Hematopoietic multipotent progenitor cell treated with erythropoietin and hydrocortisone succinate and interleukin-3 and kit ligand, for 8 days (in vitro differentiated cells): Measurements from ENCODE around the gene TTC3.
"Not testable (repeated sequence)": the region's sequence is repeated elsewhere in the genome, so short reads cannot be mapped to it uniquely, and the experiment has no call there.

ENCODE experiments used
- DNase-seq: peaks from one replicate; pipeline ENCODE4 v3.0.0-alpha.2; 2015

Gene TTC3, protein sequence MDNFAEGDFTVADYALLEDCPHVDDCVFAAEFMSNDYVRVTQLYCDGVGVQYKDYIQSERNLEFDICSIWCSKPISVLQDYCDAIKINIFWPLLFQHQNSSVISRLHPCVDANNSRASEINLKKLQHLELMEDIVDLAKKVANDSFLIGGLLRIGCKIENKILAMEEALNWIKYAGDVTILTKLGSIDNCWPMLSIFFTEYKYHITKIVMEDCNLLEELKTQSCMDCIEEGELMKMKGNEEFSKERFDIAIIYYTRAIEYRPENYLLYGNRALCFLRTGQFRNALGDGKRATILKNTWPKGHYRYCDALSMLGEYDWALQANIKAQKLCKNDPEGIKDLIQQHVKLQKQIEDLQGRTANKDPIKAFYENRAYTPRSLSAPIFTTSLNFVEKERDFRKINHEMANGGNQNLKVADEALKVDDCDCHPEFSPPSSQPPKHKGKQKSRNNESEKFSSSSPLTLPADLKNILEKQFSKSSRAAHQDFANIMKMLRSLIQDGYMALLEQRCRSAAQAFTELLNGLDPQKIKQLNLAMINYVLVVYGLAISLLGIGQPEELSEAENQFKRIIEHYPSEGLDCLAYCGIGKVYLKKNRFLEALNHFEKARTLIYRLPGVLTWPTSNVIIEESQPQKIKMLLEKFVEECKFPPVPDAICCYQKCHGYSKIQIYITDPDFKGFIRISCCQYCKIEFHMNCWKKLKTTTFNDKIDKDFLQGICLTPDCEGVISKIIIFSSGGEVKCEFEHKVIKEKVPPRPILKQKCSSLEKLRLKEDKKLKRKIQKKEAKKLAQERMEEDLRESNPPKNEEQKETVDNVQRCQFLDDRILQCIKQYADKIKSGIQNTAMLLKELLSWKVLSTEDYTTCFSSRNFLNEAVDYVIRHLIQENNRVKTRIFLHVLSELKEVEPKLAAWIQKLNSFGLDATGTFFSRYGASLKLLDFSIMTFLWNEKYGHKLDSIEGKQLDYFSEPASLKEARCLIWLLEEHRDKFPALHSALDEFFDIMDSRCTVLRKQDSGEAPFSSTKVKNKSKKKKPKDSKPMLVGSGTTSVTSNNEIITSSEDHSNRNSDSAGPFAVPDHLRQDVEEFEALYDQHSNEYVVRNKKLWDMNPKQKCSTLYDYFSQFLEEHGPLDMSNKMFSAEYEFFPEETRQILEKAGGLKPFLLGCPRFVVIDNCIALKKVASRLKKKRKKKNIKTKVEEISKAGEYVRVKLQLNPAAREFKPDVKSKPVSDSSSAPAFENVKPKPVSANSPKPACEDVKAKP (N-terminal part only)

DNA sequence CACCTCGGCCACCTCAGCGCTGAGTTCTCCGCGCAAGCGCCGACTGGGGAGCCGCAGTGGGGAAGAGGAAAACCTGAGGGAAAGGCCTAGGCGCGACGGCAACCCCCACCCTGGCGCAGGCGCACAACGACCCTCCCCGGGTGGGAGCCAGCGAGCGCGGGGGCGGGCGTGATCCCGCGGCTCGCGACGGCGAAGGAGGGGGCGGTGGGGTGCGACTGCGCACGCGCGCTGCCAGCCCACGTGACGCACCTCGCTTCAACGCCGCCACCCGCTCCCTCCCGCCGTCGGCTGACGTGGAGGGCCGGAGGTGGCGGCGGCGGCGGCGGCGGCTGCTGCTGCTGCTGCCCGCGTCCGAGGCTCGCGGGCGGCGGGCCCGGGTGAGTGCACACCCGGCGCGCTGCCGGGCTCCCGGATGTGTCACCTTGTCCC, at the start of gene TTC3, which contains the start of gene PIGP:
Gene TTC3, plus strand, starts transcription at position 267 of the 429 bp plus-strand sequence. CDS start 14,004 bp downstream, outside the sequence.
Gene PIGP, minus strand, starts transcription at position 84 of the 429 bp plus-strand sequence. CDS start 556 bp downstream, outside the sequence.
- DNase-seq: peak; percentile 91

DNA sequence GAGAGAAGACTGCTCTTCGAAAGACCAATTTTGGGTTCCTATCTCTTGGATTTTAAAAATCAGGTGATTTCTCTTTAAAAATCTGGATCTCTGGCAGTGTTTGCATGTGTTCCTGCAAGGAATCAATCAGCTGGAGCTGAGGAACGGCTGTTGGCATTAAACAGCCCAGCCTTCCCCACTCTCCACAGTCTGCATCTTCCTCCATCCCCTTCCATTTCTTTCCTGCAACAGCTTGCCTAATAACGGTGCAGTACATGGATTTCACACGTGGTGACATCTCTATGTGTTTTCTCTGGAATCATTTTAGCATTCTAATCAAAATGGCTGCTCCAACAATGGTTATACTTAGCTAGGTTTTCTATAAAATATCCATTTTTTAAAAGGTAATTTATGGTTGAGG, 46.6 kb upstream of the TTC3 start:
- DNase-seq: no peak

- no peak for DNase-seq
Observed at GRCh38 chr21:37028570-37028969, 44.5 kb upstream of the TTC3 start.

DNA sequence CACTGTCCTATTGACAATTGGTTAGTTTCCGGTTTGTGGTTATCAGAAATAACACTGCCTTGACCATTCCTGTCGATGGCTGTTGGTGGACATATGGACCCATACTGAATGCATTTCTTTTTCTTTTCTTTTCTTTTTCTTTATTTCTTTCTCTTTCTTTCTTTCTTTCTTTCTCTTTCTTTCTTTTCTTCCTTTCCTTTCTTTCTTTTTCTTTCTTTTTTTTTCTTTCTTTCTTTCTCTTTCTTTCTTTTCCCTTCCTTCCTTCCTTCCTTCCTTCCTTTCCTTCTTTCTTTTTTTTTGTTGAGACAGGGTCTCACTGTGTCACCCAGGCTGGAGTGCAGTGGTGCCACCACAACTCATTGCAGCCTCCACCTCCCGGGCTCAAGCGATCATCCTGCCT, 42.2 kb upstream of the TTC3 start:
- DNase-seq: no peak

DNA sequence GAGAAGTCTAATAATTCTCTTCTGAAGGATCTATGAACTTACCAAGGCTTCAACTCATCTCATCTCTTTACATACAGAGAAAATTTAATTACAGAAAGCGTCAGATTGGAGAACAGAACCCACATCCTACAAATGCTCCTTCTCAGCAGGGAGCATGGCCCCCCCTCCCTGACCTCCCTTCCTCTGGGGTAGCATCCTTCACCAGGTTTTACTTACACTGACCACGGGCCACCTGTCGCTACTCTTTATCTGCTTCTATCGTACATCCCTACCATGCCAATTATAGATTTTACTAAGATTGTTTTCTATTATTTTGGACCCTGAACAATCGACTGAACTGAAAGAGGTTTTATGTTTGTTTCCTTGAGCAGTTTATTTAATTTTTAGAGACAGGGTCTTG, 40.8 kb upstream of the TTC3 start:
- no peak for DNase-seq

GRCh38 chr21:37032877-37033471, 40.1 kb upstream of the TTC3 start:
- DNase-seq: no peak

- not testable (repeated sequence) for DNase-seq
Observed at GRCh38 chr21:37034394-37034793, 38.7 kb upstream of the TTC3 start.

GRCh38 chr21:37036177-37036576, 36.9 kb upstream of the TTC3 start:
- DNase-seq: no peak

DNA sequence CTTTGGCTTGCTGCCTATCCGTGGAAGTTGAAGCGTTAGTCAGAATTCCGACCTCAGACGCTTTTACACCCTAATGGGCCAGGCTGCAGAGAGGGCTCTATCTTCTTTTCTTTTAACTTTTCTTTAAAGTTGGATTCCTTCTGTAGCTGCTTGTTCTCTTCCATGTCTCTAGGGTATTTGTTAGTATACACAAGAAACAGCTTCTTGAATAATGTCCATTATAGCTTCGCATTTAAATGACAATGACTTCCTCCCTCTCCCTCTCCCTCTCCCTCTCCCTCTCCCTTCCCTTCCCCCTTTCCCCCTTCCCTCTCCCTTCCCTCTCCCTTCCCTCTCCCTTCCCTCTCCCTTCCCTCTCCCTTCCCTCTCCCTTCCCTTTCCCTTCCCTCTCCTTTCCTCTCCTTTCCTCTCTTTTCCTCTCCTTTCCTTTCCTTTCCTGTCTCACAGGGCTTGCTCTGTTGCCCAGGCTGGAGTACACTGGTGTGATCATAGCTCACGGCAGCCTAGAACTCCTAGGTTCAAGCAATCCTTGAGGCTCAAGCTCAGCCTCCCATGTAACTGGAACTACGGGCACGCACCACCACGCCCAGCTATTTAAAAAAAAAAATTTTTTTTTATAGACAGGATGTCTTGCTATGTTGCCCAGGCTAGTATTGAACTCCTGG, 33.5 kb upstream of the TTC3 start:
- DNase-seq: no peak

DNA sequence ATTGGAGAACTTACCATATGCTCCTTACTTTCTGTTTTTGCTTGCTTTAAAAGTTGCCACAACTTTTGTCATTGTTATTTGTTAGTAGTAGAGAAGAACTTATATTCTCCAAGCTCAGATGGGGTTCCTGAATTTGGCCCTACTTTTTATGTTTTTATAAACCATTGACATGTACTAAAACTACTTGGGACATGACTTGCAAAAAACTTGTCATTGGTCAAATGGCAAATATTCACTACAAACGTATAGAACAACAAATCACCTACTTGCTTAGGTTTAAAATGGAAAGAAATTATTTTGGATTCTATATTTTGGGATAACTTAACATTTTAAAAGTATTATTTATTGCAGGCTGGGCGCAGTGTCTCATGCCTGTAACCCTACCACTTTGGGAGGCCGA, 32.8 kb upstream of the TTC3 start:
- no peak for DNase-seq

- no peak for DNase-seq
Observed at GRCh38 chr21:37041706-37042271, 31.3 kb upstream of the TTC3 start.

DNA sequence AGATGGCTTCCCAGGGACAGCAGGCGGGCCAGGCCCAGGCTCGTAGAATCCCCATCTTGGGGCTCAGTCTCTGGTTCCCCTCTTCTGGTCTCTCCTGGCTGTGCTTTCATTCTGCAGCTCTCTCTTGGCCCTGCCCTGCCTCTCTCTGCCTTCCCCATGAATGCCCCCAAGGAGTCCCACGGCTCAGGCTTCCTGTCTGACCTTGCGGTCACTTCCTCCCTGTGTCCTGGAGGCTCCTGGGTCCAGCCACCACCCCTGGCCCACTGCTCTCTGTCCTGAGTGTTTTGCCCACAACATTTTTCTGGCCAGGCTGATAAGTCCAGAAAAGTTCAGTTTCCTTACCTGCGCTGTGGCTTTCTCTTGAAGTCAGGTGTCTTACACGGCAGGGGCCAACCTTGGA, 29.2 kb upstream of the TTC3 start:
- no peak for DNase-seq

GRCh38 chr21:37044643-37045042, 28.4 kb upstream of the TTC3 start:
- DNase-seq: no peak

DNA sequence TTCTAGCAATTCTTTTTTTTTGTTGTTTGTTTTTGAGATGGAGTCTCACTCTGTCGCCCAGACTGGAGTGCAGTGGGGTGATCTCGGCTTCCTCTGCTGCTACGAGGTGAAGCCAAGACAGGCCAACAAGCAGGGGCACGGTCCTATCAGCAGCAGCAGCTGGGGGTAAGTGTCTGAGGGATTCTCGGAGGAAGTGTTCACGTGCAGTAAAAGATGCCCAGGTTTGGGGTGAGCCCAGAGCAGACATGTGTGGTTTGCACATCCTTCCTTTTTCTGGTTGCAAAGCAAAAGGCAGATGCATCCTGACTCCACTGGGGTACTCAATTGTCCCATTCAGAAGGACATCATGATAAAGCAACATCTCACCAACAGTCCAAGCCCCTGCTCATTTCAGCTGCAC, 27.9 kb upstream of the TTC3 start:
- DNase-seq: peak; percentile 11

GRCh38 chr21:37045556-37045955, 27.5 kb upstream of the TTC3 start:
- no peak for DNase-seq

DNA sequence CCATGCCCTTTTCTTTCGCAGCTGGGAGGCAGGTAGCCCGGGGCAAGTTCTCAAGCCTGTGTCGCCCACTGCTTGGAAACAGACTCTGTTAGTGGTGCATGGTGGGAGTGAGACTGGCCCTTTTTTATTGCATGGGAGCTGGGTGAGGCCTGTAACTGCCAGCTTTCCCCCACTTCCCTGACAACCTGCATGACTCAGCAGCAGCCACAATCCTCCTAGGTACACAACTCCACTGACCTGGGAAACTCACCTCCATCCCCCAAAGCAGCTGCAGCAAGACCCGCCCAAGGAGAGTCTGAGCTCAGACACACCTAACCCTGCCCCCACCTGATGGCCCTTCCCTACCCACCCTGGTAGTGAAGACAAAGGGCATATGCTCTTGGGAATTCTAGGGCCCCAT, 26.0 kb upstream of the TTC3 start:
- DNase-seq: no peak

DNA sequence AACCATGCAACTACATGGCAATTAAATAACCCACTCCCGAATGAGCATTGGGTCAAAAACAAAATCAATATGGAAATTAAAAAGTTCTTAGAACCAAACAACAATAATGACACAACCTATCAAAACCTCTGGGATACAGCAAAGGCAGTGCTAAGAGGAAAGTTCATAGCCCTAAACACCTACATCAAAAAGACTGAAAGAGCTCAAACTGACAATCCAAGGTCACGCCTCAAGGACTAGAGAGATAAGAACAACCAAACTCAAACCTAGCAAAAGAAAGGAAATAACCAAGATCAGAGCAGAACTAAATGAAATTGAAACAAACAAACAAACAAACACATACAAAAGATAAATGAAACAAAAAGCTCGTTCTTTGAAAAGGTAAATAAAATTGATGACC, 23.3 kb upstream of the TTC3 start:
- not testable (repeated sequence) for DNase-seq

DNA sequence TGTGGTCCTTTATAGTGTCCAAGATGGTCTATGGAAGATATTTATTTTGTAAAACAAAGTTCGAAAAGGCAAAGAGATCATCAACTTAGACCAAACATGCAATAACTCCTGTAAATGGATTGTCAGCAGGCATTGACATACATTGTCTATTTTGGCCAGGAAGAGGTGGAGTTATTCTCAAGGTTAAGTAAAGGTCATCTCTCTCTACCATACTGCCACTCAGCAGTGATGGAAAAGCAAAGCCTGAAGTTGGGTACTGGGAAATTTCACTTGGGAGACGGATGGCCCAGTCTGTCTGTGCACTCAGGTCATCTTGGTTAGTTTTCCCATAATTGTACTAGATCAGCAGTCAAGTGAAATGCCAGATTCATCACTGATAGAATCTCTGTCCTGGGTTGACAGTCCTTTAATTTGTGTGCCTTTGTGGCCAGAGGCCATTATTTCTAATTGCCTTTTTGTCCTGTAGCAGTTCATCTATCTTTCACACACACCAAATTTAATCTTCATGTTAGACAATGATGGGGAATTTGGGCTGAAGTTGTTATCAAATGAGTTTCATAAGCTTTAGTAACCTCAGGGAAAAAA, 17.7 kb upstream of the TTC3 start:
- DNase-seq: no peak

DNA sequence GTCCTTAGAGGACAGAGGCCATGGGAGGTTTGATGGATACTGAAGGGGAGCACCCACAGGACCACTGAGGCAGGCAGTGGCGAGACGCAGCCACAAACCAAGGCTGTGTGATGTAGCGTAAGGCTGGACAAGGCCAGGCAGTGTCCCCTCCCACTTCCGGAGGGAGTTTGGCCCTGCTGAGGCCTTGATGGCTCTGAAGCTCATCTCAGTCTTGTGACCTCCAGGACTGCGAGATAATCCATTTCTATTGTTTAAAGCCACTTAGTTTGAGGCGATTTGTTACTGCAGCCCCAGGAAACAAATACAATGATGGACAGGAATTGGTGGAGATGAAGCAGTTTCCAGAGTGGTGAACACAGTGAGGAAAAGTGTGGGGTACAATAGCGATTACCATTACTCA, 15.4 kb upstream of the TTC3 start:
- no peak for DNase-seq

DNA sequence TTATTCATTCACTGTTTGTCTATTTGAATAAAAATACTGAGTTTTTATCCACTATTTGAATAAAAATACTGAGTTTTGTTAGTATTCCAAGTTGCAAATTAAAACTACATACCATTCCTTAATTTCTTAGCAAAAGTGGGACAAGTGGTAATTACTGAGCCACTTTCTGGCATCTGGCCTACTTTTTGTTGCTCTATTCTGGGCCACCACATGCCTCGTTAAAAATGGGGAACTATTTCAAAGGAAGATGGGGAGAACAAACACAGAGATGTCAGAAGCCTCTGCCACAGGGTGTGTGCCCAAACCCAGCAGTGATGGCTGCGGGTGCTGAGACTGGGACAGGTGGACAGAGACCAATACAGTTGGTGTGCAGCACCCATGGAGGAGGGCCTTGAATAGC, 14.8 kb upstream of the TTC3 start:
- DNase-seq: no peak

DNA sequence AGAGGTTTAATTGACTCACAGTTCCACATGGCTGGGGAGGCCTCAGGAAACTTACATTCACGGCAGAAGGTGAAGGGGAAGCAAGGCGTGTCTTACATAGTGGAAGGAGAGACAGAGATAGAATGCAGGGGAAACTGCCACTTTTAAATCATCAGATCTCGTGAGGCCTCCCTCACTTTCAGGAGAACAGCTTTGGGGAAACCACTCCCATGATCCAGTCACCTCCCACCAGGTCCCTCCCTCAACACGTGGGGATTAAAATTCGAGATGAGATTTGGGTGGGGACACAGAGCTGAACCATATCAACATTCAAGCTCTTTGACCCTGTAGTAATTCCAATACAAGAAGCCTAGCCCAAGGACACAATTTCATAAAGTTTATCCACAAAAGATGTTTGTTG, 13.9 kb upstream of the TTC3 start:
- DNase-seq: no peak
